Activated T-cell treated with anti-CD3 and anti-CD28 coated beads for 1 hour (primary cell): Measurements from ENCODE around the gene CACNA1C.
A peak's percentile ranks its signal among the peaks of the same experiment; 100 is the strongest.
"Not testable (repeated sequence)": the region's sequence is repeated elsewhere in the genome, so short reads cannot be mapped to it uniquely, and the experiment has no call there.

Experiments used
- DNase-seq: peaks from one replicate; pipeline ENCODE4 v3.0.0-alpha.2; 2020; ENCODE audit warnings: low read depth

CACNA1C gene

DNA sequence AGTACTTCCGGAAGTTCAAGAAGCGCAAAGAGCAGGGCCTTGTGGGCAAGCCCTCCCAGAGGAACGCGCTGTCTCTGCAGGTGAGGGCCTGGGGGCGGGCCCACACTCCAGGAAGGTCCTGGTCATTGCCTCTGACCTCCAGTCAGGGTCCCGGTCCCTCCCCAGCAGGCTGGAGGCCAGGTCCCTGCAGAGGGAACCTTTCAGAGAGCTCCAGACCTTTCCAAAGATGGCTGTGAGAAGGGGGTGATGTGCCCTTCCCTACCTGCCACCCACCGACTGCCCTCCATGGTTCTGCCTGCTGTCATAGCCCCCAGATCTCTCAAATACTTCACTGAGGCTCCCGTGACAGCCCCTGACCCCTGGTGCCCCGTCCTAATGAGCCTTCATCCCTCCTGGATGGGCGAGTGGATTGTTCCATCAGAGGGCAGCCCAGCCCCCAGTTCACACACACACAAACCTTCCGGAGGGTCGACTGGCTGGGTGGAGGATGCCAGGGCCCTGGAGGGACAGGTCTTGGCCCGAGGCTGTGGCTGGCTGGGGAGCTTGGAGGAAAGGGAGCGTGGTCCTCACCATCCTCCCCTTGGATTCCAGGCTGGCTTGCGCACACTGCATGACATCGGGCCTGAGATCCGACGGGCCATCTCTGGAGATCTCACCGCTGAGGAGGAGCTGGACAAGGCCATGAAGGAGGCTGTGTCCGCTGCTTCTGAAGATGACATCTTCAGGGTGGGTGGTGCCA, 624.5 kb downstream of the CACNA1C start:
- no peak for DNase-seq

DNA sequence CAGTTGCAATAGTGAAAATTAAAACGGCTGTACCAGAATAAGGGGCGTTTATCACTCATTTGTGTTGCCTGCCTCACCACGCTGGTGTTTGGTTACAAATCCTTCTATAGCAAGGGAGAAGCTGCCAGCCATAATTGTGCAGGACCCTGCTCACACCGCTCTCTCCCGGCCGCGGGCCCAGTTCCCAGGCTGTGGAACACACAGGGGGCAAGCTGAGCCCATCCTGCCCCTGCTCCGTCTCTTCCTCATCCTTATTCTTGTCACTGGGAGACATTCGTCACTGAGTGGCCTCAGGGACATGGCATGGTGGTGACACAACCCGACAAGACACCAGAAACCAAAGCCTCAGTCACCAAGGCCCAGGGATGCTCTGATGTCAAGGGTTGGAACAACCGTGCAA, 625.6 kb downstream of the CACNA1C start:
- DNase-seq: no peak

DNA sequence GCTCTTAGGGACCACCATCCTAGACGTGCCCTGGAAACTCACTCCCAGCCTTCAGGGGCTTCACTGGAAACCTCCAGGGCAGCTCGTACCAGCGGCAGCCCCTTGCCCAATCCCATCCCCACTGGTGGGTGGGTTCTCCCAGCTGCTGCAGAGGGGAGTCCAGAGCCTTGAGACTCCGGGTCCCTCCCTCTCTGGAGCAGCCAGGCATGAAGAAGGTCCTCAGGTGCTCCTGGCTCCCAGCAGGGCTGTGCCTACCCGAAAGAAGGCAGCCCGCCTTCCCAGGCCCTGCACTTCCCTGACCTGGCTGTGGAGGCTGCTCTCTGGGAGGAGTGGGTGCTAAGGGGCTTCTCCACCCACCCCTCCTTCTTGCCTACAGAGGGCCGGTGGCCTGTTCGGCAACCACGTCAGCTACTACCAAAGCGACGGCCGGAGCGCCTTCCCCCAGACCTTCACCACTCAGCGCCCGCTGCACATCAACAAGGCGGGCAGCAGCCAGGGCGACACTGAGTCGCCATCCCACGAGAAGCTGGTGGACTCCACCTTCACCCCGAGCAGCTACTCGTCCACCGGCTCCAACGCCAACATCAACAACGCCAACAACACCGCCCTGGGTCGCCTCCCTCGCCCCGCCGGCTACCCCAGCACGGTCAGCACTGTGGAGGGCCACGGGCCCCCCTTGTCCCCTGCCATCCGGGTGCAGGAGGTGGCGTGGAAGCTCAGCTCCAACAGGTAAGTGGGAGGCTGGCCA, 626.5 kb downstream of the CACNA1C start:
- DNase-seq: no peak

DNA sequence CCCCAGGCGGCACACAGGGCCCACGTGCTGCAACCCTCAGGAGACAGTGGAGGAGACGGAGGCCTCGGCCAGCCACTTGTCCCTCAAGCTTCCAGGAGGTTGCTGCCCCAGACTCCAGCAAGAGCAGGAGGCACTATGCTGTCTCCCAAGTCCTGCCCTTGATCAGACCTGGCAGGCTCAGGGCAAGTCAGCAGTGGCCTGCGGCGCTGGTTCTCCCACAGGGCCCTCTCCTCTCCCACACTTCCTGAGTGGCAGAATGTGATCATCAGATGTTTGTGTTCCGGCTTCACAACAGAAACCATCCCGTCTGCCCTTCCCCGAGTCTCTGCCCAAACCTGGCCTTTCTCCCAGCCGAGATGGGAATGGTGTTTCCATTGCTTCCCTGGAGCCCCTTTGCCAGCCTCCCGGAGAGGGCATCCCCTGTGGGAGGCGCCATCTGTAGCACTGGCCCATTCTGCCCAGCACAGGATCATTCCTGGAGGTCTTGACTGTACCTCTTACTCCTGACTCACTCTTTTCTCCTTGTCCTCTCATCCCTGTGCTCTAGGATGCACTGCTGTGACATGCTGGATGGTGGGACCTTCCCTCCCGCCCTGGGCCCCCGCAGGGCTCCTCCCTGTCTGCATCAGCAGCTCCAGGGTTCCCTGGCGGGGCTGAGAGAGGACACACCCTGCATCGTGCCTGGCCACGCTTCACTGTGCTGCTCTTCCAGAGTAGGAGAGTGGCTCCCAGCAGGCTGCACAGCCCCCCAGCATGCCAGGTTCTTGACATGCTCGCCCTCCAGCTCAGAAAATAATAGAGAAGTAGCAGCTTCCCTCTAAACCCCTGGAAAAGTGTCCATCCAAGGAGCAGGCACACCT, 627.3 kb downstream of the CACNA1C start:
- no peak for DNase-seq

DNA sequence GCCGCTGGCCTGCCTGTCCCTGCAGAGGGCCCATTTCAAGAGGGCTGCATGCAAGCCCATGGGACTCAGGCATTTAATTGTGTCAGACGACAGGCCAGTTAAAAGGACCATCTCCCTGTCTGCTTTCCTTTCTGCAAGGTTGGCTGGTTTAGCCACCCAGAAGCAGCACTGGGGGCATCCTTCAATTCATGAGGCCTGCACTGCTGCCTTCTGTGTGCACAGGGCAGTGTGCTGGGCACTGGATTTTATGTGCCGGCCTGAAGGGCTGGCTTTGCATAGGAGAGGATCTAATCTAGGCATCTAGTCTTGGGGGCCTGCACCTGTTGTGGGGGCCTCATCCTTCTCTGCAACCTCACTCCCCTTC, 627.9 kb downstream of the CACNA1C start:
- no peak for DNase-seq

DNA sequence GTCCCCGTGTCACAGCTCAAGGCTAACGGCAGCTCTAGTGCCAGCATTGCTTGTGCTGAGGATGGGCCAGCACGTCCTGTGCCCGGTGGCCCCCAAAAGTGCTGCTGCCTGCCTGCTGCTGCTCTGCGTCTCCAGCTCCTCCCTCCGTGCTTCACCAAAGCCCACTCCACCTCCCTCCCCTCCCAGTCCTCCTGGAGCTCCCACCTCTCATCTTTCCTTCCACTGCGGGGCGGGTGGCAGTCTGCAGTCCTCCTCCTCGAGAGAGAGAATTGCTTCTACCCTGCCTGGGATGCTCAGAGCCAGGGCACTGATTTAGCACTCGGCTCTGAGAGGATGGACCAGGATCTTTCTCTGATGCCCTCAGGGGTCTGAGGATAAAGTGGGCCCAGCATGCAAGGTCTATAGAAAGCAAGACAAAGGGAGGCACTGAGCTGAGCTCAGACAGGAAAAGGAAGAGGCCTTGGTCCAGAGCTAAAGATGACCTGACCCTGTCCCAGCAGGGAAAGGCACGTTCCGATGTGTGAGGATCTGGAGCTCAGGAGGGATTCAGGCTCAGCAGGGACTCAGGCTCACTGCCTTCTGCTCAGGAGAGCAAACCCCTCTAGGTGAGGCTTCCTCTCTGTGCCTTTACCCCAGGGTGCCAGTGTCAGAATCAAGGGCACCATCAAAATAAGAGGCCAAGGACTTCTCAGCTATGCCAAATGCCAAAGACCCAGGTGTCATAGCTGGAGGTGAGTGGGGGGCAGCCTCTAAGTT, 628.8 kb downstream of the CACNA1C start:
- no peak for DNase-seq

DNA sequence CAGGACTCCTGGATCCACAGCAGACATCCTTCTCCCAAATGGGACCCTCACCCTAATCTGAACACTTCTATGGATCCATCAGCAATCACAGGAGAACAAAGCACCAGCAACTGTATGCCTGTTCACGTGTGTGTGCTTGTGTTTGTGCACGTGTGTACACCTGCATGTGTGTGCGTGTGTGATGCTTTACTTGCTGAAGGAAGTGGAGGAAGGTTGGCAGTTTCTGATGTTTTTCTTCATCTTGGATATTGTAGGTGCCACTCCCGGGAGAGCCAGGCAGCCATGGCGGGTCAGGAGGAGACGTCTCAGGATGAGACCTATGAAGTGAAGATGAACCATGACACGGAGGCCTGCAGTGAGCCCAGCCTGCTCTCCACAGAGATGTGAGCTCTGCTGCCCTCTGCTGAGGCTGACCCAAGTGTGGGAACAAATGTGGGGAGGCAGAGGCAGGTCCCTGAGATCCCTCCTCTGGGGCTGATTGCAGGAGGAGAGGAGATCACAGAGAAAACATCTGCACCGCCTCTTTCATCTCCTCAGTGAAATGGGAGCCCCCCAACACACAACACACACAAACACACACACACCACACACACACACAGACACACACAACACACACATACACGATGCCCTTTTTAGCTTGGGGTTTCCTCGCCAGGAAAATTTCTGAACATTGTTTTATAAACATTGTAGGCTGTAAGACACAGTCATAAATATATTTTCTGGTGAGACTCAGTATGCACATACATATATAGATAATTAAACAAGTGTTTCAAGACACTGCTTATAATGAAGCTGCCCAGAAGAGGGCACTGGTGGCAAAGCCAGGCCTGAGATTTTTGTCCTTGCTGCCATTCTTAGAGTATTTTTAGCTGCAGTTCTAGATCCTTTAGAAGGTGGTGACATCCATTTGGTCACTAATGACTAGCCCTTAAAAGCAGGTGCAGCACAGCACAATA, 629.8 kb downstream of the CACNA1C start:
- DNase-seq: no peak

DNA sequence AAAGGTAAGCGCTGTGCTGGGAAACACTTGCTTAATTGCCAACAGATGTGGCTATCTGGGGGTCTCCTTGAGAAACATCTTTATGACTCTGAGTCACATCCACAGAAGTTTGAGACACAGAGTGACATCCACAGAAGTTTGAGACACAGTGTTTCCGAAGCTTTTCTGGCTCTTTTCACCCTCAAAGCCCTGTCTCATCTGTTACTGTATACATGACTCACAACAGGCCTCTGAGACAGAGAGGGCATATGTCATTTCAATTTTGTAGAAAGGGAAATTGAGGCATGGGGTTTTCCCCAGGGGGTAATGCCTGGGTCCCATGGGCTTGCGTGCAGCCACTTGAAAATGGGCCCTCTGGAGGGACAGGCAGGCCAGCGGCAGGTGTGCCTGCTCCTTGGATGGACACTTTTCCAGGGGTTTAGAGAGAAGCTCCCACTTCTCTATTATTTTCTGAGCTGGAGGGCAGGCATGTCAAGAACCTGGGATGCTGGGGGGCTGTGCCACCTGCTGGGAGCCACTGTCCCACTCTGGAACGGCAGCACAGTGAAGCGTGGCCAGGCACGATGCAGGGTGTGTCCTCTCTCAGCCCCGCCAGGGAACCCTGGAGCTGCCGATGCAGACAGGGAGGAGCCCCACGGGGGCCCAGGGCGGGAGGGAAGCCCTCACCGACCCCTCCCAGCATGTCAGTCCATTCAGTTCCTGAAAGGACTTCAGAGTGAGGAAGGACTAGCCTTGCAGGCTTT, 630.7 kb downstream of the CACNA1C start:
- no peak for DNase-seq

DNA sequence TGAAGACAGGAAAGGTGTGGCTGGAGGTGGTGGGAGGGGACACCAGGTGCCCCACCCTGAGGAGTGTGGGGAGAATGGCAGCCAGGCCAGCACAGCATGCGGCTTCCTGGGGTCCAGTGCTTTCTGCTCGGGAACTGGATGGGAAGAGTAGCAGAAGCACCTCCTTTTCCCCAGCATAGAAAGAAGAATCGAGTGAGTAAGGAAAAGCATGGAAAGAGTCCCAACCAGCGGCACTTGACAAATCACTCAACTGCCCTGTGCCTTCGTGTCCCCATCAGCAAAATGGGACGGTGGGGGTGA, 631.2 kb downstream of the CACNA1C start:
- not testable (repeated sequence) for DNase-seq

DNA sequence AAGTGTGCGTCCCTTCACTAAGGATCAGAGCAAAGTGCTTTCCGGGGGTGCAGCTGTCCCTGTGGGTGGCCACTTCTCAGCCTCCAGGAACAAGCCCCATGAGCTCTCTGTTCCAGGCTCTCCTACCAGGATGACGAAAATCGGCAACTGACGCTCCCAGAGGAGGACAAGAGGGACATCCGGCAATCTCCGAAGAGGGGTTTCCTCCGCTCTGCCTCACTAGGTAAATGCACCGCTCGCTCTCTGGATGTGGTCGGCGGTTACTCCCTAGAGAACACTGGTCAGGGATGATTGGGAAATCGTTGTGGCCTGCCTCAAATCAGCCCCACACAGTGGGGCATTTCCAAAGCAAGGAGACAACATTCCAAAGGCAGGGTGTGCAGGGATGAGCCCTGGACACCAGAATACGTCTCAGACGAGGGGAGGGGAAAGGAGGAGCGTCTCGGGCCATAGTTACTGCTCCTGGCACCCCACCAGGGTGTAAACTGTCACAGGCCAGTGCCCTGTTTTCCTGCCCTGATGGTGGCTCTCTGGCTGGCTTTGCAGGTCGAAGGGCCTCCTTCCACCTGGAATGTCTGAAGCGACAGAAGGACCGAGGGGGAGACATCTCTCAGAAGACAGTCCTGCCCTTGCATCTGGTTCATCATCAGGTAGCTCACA, 633.0 kb downstream of the CACNA1C start:
- DNase-seq: not testable (repeated sequence)

DNA sequence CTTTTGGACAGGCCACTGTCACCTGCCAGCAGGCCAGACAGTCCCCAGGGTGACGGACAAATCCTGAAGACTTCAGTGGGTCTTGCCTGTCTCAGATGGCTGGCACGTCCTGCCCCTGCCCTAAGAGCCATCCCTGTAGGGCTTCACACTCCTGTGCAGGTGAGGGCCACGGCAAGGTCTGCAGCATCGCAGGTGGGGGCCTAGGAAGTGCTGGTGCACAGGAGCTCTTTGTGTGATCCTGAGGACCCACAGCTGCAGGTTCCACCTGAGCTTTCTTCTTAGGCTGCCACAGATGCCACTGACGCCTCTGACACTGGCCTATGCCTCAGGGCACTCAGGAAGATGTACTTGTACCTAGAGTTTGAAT, 633.5 kb downstream of the CACNA1C start:
- DNase-seq: no peak

DNA sequence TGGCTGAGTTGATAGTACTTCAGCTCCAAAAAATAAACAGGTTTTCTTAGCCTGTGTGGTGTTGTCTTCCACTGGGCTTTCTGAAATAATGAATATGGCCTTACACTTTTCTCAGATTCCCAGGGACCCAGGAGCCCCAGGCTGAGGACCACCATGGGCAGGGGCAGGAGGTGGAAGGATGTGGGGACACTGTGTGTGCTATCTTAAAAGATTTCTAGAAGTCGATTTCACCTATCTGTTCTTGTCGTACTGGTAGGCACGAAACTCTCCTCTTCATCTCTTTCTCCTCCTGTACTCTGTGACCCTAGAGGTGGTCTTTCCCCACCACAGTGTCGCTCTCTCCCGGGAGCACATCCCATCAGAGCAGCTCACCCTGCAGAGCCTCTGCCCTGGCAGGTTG, 634.3 kb downstream of the CACNA1C start:
- no peak for DNase-seq

DNA sequence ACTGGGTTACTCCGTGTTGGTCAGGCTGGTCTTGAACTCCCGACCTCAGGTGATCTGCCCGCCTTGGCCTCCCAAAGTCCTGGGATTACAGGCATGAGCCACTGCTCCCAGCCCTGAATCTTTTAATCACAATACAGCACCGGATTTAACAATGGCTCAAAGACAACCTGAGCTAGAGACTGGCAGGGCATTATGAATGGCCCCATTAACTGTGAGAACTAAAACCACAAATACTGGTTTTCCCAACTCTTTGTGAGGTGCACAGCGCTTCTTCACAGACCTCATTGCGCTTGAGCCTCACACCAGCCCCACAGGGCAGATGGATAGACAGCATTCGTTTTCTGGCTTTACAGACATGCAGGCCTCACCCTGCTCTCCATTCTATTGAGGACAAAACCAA, 634.9 kb downstream of the CACNA1C start:
- DNase-seq: no peak

DNA sequence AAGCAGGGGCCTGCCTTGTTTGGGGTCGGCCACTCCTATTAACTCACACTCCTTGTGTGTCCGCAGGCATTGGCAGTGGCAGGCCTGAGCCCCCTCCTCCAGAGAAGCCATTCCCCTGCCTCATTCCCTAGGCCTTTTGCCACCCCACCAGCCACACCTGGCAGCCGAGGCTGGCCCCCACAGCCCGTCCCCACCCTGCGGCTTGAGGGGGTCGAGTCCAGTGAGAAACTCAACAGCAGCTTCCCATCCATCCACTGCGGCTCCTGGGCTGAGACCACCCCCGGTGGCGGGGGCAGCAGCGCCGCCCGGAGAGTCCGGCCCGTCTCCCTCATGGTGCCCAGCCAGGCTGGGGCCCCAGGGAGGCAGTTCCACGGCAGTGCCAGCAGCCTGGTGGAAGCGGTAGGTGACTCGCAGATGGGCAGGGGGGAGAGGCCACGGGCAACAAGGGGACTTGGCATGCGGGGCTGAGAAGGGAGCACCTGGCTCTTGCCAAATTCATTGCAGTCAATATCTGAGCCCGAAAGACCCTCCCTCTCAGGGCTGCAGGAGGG, 635.7 kb downstream of the CACNA1C start:
- no peak for DNase-seq

DNA sequence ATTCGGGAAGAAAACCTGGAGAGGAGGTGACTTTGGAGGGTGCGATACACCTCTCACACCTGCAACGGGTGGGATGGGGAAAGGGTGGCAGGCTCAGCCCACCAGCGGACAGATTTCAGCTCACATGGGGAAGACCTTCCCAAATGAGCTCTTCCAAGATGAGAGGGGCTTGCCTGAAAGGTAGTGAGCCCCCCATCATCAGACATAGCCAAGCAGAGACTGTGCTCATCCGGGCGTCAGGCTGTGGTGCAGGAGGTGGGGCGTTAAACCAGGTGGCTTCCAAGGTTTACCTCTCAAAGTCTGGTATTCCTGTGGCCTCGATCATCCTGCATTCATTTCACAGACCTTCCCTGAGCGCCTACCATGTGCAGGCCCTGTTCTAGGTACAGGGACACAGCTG, 636.6 kb downstream of the CACNA1C start:
- no peak for DNase-seq

DNA sequence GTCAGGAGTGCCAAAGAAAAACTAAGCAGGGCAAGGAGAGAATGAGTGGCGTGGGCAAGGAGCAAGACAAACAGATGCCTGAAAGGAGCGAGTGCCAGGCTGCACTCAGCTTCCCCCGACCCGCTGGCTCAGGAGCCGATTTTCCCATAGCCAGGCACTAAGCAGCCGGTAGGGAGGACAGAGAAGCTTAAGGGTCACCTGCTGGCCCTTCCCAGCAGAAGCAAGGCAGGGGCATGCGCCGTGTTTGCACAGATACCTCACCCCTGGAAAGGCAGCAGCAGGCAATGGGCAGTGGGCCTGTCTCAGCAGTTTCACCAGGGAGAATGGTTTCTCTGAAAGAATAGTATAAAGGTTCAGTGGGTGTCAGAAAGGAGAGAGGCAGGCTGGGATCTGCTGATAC, 637.1 kb downstream of the CACNA1C start:
- no peak for DNase-seq

DNA sequence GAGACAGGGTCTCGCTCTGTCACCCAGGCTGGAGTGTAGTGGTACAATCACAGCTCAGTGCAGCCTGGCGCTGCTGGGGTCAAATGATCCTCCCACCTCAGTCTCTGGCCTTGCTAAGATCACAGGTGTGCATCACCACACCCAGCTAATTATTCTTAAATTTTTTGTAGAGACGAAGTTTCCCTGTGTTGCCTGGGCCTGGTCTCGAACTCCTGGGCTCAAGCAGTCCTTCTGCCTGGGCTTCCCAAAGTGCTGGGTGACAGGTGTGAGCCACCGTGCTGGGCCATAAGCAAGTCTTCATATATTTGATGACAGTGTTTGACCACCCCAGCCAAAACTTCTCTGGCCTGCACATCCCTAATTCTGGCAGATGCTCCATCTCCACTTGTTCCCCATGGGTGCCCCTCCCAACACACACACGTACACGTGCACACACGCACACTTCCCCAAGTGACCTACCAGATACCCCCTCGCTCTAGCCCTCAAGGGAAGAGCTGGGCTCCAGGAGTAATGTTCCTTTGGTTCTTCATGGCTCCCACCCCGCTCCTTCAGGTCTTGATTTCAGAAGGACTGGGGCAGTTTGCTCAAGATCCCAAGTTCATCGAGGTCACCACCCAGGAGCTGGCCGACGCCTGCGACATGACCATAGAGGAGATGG, 637.7 kb downstream of the CACNA1C start:
- no peak for DNase-seq

DNA sequence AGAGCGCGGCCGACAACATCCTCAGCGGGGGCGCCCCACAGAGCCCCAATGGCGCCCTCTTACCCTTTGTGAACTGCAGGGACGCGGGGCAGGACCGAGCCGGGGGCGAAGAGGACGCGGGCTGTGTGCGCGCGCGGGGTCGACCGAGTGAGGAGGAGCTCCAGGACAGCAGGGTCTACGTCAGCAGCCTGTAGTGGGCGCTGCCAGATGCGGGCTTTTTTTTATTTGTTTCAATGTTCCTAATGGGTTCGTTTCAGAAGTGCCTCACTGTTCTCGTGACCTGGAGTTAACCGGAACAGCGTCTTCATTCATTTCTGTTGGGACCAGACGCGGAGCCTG, 638.2 kb downstream of the CACNA1C start:
- DNase-seq: peak; percentile 36
